HG03432 (cell line): Measurements from ENCODE around the gene TIMP2.

Experiments
- ATAC-seq: cut with Tn5 transposase; IDR thresholded peaks from one replicate; pipeline ENCODE4 v1.9.1; 2021; ENCODE audit warnings: mild to moderate bottlenecking, moderate library complexity; ENCODE audit not compliant: unreplicated experiment

TIMP2 gene

GRCh38 chr17:78819806-78820792, 105.1 kb downstream of the TIMP2 start:
- ATAC-seq: no peak

GRCh38 chr17:78819402-78819801, 105.8 kb downstream of the TIMP2 start:
- no peak for ATAC-seq

DNA sequence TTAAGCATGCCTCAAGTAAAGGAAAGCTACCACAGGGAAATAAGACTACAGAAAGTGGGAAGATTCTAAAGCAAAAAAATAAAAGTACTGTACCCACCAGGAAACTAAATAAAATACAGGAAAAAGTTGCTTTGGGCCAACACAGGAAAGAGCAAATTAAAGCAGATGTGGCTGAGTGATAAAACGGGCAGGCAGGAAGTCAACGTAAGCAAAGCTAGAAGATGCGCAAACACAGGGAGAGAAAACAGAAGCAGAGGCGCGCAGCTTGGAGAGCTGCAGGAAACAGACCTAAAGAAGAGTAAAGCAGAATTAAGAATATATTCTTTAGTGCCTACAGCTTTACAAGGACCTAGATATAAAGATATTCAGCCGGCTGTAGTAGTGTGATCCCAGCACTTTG, 106.3 kb downstream of the TIMP2 start:
- ATAC-seq: no peak

GRCh38 chr17:78818152-78818846, 106.9 kb downstream of the TIMP2 start:
- no peak for ATAC-seq

GRCh38 chr17:78817123-78817522, 108.1 kb downstream of the TIMP2 start:
- no peak for ATAC-seq

GRCh38 chr17:78815696-78816095, 109.5 kb downstream of the TIMP2 start:
- no peak for ATAC-seq

DNA sequence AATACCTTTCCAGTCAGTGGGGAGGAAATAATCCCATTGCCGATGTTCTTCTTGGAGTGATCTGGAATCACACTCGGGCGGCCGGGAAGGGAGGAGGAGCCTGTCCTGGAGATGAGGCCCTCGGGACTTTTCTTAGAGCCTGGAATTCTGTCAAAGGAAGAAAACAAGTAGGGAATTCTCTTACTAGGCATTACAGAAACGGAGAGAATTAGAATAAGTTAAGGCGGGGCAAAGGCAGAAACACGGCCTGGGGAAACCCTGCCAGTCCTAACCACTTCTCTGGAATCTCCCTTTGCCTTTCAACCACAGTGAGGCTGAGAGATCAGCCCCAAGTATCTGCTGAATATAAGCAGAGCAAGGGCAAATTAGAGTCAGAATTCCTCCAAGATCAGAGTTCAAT, 112.3 kb downstream of the TIMP2 start:
- ATAC-seq: no peak

DNA sequence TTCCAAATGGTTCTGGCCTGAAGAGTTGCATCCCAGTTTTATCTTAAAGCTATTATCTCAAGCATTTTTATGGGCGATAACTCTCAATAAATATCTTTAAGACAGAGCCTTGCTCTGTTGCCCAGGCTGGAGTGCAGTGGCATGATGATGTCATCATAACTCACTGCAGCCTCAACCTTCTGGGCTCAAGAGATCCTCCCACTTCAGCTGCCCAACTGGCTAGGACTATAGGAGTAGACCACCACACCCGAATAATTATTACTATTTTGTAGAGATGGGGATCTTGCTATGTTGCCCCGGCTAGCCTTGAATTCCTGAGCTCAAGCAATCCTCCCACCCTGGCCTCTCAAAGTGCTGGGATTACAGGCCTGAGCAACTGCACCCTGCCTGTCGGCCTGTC, 117.0 kb downstream of the TIMP2 start:
- no peak for ATAC-seq

GRCh38 chr17:78806451-78806850, 118.7 kb downstream of the TIMP2 start:
- no peak for ATAC-seq

GRCh38 chr17:78805301-78805700, 119.9 kb downstream of the TIMP2 start:
- no peak for ATAC-seq

DNA sequence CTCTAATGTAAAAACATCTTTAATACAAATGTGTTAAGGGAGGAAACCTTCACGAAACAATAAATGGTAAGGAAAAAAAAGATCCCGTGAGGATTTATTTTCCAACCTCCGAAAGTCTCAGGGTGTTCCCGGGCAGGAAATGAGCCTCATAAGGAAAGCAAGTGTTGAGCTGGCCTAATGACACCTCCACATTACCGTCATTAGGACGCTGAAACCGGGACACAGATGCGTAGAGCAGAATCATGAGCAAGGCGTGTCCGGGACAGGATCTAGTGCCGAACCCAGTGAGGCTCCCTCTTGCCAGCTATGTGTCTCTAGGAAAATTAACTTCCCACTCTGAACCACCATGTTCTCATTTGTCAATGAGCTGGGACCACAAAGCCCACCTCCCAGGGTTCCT, 120.4 kb downstream of the TIMP2 start:
- ATAC-seq: no peak

GRCh38 chr17:78803186-78803845, 121.9 kb downstream of the TIMP2 start:
- ATAC-seq: no peak
